Measurements from ENCODE around the gene IQSEC1.

IQSEC1 gene

GRCh38 chr3:12924437-12924836 is 148.8 kb downstream of the IQSEC1 start:
- DNase-seq = no peak

- DNase-seq = no peak
Observed at GRCh38 chr3:12922881-12923431, 150.3 kb downstream of the IQSEC1 start.

GRCh38 chr3:12922306-12922705 is 150.9 kb downstream of the IQSEC1 start:
- no peak for DNase-seq

GRCh38 chr3:12921736-12922135 is 151.5 kb downstream of the IQSEC1 start:
- DNase-seq = no peak

- no peak for DNase-seq
Observed at GRCh38 chr3:12920967-12921366, 152.3 kb downstream of the IQSEC1 start.

- no peak for DNase-seq
Observed at GRCh38 chr3:12919205-12919604, 154.0 kb downstream of the IQSEC1 start.

GRCh38 chr3:12918231-12918630 is 155.0 kb downstream of the IQSEC1 start:
- no peak for DNase-seq

GRCh38 chr3:12916159-12916558 is 157.1 kb downstream of the IQSEC1 start:
- DNase-seq = no peak

GRCh38 chr3:12914088-12914487 is 159.1 kb downstream of the IQSEC1 start:
- no peak for DNase-seq

- no peak for DNase-seq
Observed at GRCh38 chr3:12911881-12912415, 161.3 kb downstream of the IQSEC1 start.

GRCh38 chr3:12910356-12911099 is 162.7 kb downstream of the IQSEC1 start:
- DNase-seq = no peak

- no peak for DNase-seq
Observed at GRCh38 chr3:12909710-12910109, 163.5 kb downstream of the IQSEC1 start.

- no peak for DNase-seq
Observed at GRCh38 chr3:12908859-12909258, 164.4 kb downstream of the IQSEC1 start.

- DNase-seq = no peak
Observed at GRCh38 chr3:12908136-12908730, 165.0 kb downstream of the IQSEC1 start.

- no peak for DNase-seq
Observed at GRCh38 chr3:12907729-12908128, 165.5 kb downstream of the IQSEC1 start.

- no peak for DNase-seq
Observed at GRCh38 chr3:12907296-12907695, 165.9 kb downstream of the IQSEC1 start.

GRCh38 chr3:12906916-12907290 is 166.3 kb downstream of the IQSEC1 start:
- no peak for DNase-seq

- DNase-seq = no peak
Observed at GRCh38 chr3:12906141-12906915, 166.9 kb downstream of the IQSEC1 start.

- DNase-seq = no peak
Observed at GRCh38 chr3:12905316-12906071, 167.7 kb downstream of the IQSEC1 start.

GRCh38 chr3:12904951-12905315 is 168.3 kb downstream of the IQSEC1 start:
- DNase-seq = no peak

- no peak for DNase-seq
Observed at GRCh38 chr3:12903881-12904280, 169.3 kb downstream of the IQSEC1 start.

- DNase-seq = no peak
Observed at GRCh38 chr3:12903000-12903800, 170.0 kb downstream of the IQSEC1 start.

Data from NCI-H774 (cell line).